HepG2 (cell line): ENCODE data around the gene INTS3. TPM values are rescaled to one million over a fixed set of nuclear protein-coding genes. Genes with fewer than 3 reads are reported as not detected.

Experiments used
- ARID5B ChIP-seq: IDR thresholded peaks from 2 replicates; pipeline ENCODE4 v1.4.0; 2020; ENCODE audit warnings: mild to moderate bottlenecking, missing genetic modification reagents
- HDAC1 ChIP-seq: sonication (generic); formaldehyde crosslinking; IDR thresholded peaks from 2 replicates; pipeline ENCODE4 v1.5.1; 2020; ENCODE audit warnings: mild to moderate bottlenecking, missing genetic modification reagents
- MAX ChIP-seq: IDR thresholded peaks from 2 replicates; pipeline ENCODE4 v1.6.1; 2012; ENCODE audit warnings: inconsistent platforms
- MYC ChIP-seq: sonication (generic); formaldehyde crosslinking; IDR thresholded peaks from 2 replicates; pipeline ENCODE4 v1.9.0; 2021; ENCODE audit warnings: missing genetic modification reagents, borderline replicate concordance
- REL ChIP-seq: sonication (generic); formaldehyde crosslinking; conservative IDR thresholded peaks from 2 replicates; pipeline ENCODE4 v1.8.0; 2022; ENCODE audit warnings: mild to moderate bottlenecking, missing genetic modification reagents, moderate library complexity
- ZBTB37 ChIP-seq: sonication (generic); formaldehyde crosslinking; IDR thresholded peaks from 2 replicates; pipeline ENCODE4 v1.4.0; 2020; ENCODE audit warnings: mild to moderate bottlenecking, missing genetic modification reagents
- ZNF256 ChIP-seq: sonication (generic); formaldehyde crosslinking; conservative IDR thresholded peaks from 2 replicates; pipeline ENCODE4 v1.4.0; 2020; ENCODE audit warnings: missing genetic modification reagents
- ZNF296 ChIP-seq: sonication (generic); formaldehyde crosslinking; conservative IDR thresholded peaks from 2 replicates; pipeline ENCODE4 v1.5.0; 2020; ENCODE audit warnings: mild to moderate bottlenecking, missing genetic modification reagents
- ZNF607 ChIP-seq: sonication (generic); formaldehyde crosslinking; IDR thresholded peaks from 2 replicates; pipeline ENCODE4 v1.5.1; 2020; ENCODE audit warnings: missing genetic modification reagents, mild to moderate bottlenecking, borderline replicate concordance
- ZNF704 ChIP-seq: sonication (generic); formaldehyde crosslinking; IDR thresholded peaks from 2 replicates; pipeline ENCODE4 v1.8.1; 2023; ENCODE audit warnings: mild to moderate bottlenecking, inconsistent platforms, moderate library complexity, missing genetic modification reagents, borderline replicate concordance
- ZNF768 ChIP-seq: sonication (generic); formaldehyde crosslinking; IDR thresholded peaks from 2 replicates; pipeline ENCODE4 v1.4.0; 2020; ENCODE audit warnings: missing genetic modification reagents
- ZNF777 ChIP-seq: sonication (generic); formaldehyde crosslinking; IDR thresholded peaks from 2 replicates; pipeline ENCODE4 v1.4.0; 2020; ENCODE audit warnings: missing genetic modification reagents
- ZNF780A ChIP-seq: sonication (generic); formaldehyde crosslinking; IDR thresholded peaks from 2 replicates; pipeline ENCODE4 v1.8.0; 2022; ENCODE audit warnings: mild to moderate bottlenecking, missing genetic modification reagents, moderate library complexity
- polyA plus RNA-seq, 8 experiments: library from polyadenylated mRNA; depleted of rRNA in 3 of 8; stranded (reverse) in 7 of 8; unstranded in 1 of 8; fragments of >200 nt; fragmentation: Illumina TruSeq in 4 of 8; extraction: Trizol in 4 of 8; gene quantifications; 2 replicates each; pipeline versions ENCODE4 v1.2.1 to v1.2.3, GENCODE V29; 2011 to 2016; ENCODE audit warnings: low read depth in 4 of 8, missing spikeins in 1 of 8, mixed read lengths in 1 of 8; ENCODE audit not compliant: insufficient read depth in 1 of 8
- total RNA-seq, 5 experiments: library from RNA; depleted of rRNA; stranded (reverse); fragments of >200 nt; fragmentation: Illumina TruSeq; extraction: Trizol; gene quantifications; 2 replicates each; pipeline ENCODE4 v1.2.3, GENCODE V29; 2016; ENCODE audit warnings: low read depth in 1 of 5

INTS3 gene
- total and polyA plus RNA-seq, 2 of the 13 experiments (the other 11 are each of a cell fraction or from before 2014, with no cell fraction given) = 17.2 to 27.2 TPM

- no peak for TF ChIP-seq ZBTB37 (CRISPR knock-in tag)
- 0 out of 2 replicates have a peak, but pooled peaks have one; percentile 15 for TF ChIP-seq ZNF780A
- TF ChIP-seq ZNF777 (CRISPR knock-in tag) = peak; percentile 99
- TF ChIP-seq MYC (CRISPR knock-in tag) = peak; percentile 39; the same call in 1 of the 2 replicates
- no peak for TF ChIP-seq ZNF704
- 0 out of 2 replicates have a peak, but pooled peaks have one; percentile 8 for TF ChIP-seq ARID5B (CRISPR knock-in tag)
- TF ChIP-seq ZNF256 = 0 out of 2 replicates have a peak, but pooled peaks have one; percentile 34
- TF ChIP-seq ZNF296 (CRISPR knock-in tag) = 0 out of 2 replicates have a peak, but pooled peaks have one; percentile 56
- TF ChIP-seq ZNF768 = 0 out of 2 replicates have a peak, but pooled peaks have one; percentile 14
- TF ChIP-seq HDAC1 = peak; percentile 15; the same call in 1 of the 2 replicates
- 0 out of 2 replicates have a peak, but pooled peaks have one; percentile 13 for TF ChIP-seq REL (CRISPR knock-in tag)
- TF ChIP-seq ZNF607 (CRISPR knock-in tag) = 0 out of 2 replicates have a peak, but pooled peaks have one; percentile 30
- TF ChIP-seq MAX = peak; percentile 23; the same call in 1 of the 2 replicates
Observed at GRCh38 chr1:153679337-153680119, 48.3 kb upstream of the INTS3 start (continued).
